Measurements from ENCODE around the gene LMTK3.
"Not testable (repeated sequence)": the region's sequence is repeated elsewhere in the genome, so short reads cannot be mapped to it uniquely, and the experiment has no call there.

The LMTK3 gene

DNA sequence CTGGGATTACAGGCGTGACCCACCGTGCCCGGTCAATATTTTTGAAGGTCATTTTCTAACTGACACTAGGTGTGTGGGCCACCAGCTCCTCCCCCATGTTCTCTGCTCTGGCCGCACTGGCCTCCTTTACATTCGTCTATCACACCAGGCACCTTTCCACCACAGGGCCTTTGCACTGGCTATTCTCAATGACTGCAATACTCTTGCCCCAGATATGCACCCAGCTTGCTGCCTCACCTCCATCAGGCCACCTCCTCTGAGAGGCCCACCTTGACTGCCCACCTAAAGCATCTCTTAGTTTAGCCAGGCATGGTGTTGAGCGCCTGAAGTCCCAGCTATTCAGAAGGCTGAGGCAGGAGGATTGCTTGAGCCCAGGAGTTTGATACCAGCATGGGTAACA, 30.2 kb upstream of the LMTK3 start:
- no peak for DNase-seq (ENCODE audit: low read depth in 2 of 2)

DNA sequence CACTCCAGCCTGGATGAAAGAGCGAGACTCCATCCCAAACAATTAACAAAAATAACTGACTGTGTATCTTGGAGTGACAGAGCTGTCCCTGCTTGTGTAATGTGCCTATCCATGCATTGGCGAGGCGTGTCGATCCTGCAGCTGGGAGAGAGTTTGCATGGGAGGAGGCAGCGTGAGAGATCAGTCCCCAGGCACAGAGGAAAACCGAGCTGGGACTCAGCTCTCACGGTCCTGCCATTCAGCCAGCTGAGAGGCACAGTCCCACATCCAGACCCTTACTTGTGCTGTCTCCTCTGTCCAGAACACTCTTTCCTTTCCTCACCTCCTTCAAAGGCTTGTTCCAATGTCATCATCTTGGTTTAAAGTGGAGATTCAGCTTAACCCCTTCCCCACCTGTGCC, 28.5 kb upstream of the LMTK3 start:
- no peak for DNase-seq (ENCODE audit: low read depth in 2 of 2)

DNA sequence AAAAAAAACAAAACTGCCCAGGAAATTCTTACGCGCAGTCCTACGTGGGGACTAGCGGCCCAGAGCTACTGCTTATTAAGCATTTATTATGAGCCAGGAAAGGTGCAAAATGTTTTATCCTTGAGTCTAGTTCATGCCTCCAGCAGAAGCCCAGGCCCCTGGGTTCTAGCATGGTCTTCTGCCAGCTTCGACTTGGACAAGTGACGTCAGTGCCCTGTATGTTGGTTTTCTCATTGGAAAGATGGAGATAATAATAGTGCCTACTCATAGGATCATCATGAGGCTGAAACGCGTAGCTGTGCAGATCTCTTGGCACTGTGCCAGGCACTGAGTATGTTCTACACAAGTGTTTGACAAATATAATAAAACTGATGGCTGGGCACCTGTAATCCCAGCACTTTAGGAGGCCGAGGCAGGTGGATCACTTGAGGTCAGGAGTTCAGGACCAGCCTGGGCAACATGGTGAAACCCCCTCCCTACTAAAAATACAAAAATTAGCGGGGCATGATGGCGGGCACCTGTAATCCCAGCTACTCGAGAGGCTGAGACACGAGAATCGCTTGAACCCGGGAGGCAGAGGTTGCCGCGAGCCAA, 28.0 kb upstream of the LMTK3 start:
- DNase-seq (ENCODE audit: low read depth in 2 of 2), result no peak

DNA sequence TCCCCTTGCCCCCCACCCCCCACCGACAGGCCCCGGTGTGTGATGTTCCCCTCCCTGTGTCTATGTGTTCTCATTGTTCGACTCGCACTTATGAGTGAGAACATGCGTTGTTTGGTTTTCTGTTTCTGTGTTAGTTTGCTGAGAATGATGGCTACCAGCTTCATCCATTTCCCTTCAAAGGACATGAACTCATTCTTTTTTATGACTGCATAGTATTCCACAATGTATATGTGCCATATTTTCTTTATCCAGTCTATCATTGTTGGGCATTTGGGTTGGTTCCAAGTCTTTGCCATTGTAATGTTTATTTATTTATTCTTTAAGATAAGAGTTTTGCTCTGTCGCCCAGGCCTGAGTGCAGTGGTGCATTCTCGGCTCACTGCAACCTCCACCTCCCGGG, 26.4 kb upstream of the LMTK3 start:
- DNase-seq (ENCODE audit: low read depth in 2 of 2), result not testable (repeated sequence)

DNA sequence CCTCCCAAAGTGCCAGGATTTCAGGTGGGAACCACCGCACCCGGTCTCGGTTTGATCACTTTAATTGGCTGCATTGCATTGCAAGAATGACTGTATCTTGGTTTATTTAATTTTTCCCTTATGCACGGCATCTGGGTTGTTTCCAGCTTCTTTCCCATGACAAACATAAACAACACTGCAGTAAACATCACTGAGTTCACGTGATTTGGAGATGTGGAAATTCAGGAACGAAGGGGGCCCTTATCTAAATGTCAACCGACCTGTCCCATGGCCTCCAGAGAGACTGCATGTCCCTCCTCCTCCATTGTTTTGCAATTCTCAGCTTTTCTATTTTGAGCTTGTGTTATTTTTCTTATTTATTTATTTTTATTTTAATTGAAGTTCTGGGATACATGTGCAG, 25.9 kb upstream of the LMTK3 start:
- DNase-seq (ENCODE audit: low read depth in 2 of 2), result no peak

DNA sequence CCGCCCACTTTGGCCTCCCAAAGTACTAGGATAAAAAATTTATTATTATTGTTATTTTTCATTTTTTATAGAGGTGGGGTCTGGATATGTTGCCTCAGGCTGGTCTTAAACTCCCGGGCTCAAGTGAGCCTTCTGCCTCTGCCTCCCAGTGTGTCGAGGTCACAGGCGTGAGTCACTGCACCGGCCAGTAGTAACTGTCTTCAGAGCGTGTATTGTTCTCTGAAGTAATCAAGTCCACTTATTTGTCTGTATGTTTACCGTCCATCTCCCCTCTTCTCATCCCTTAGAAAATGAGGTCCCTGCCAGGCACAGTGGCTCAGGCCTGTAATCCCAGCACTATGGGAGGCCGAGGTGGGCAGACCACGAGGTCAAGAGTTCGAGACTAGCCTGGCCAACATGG, 22.1 kb upstream of the LMTK3 start:
- DNase-seq (ENCODE audit: low read depth in 2 of 2), result no peak

DNA sequence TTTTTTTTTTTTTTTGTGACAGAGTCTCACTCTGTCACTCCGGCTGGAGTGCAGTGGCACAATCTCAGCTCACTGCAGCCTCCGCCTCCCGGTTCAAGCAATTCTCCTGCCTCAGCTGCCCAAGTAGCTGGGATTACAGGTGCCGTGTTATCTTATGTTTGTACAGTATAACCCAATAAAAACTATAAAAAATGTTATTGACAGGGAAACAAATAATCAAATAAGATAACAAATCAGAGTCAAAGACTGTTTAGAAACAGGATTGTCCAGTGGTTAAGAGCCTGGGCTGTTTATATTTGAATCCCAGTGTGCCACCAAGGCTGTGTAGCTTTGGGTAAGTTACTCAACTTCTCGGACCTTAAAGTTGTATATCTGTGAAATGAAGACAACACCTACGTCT, 19.1 kb upstream of the LMTK3 start:
- no peak for DNase-seq (ENCODE audit: low read depth in 2 of 2)

DNA sequence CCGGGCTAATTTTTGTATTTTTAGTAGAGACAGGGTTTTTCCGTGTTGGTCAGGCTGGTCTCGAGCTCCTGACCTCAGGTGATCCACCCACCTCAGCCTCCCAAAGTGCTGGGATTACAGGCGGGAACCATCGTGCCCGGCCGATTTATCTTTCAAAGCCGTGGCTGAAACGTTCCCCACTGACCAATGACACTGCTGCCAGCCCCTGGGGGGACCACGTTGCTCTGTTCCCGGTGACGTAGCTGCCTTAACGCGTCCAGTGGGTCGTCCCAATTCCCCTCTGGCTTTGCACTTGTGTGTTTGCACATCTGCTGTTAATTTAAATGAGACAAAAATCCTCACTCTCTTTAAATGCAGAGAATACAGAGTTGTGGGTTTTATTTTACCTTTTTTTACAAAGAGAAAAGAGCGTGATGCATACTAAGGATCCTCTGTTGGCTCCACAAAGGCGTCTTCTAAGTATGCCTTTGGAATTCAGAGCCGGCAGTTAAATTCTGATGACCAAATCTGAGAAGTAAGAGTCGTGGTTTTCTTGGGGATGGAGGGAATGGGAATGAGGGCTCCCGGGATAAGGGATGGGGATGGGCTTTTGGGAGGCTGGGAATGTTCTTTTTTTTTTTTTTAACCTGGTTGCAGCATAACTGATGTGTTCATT, 18.6 kb upstream of the LMTK3 start:
- DNase-seq (ENCODE audit: low read depth in 2 of 2), result no peak

DNA sequence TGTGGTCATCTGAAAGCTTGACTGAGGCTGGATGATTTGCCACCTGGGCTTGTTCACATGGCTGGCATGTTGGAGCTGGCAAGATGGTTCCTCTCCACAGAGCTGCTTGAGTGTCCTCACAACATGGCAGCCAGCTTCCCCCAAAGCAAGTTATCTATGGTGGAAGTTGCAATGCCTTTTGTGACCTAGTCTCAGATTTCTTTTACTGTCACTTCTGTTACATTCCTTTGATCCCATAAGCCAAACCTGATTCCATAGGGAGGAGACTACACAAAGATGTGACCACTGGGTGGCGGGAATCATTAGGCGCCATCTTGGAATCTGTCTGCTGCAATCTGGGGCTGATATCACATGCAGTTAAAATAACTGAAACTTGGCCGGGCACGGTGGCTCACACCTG, 17.5 kb upstream of the LMTK3 start:
- DNase-seq (ENCODE audit: low read depth in 2 of 2), result no peak

DNA sequence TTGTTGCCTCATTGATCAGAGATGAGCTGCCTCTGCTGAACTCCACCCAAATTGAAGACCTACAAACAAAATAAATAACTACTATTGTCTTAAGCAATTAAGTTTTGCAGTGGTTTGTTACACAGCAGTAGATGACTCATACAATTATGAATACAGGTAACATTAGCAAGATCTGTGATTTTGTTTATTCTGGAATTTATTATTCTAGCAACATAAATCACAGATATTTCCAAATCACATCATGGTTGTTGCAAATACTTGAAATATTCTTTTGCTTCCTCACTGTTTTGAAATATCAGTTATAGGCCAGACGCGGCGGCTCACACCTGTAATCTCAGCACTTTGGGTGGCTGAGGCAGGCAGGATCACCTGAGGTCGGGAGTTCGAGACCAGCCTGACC, 13.1 kb upstream of the LMTK3 start:
- no peak for DNase-seq (ENCODE audit: low read depth in 2 of 2)

DNA sequence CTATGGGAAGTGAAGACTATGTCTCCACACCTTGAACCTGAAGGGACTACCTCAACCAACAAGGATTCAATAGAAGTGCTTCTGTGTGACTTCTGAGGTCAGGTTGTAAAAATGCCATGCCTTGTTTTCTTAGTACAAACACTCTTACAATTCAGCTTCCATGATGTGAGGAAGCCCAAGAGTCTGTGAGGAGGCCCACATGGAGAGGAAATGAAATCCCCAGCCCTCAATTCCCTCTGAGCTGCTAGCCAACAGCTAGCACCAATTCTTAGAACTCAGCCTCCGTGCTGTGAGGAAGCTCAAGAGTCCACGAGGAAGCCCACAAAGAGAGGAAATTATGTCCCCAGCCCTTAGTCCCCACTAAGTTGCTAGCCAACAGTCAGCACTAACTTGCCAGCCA, 12.6 kb upstream of the LMTK3 start:
- DNase-seq (ENCODE audit: low read depth in 2 of 2), result no peak

DNA sequence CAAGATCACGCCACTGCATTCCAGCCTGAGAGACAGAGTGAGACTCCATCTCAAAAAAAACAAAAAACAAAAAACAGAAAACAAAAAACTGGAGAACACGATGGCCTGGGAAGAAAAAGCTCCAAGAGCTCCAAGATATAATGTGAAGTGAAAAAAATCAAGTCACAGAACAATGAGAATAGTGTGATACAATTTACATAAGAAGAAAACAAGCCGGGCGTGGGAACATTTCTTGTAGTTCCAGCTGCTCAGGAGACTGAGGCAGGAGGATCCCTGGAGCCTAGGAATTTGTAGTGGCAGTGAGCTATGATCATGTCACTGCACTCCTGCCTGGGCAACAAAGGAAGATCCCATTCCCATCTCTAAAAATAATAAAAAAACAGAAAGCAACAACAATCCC, 8.5 kb upstream of the LMTK3 start:
- no peak for DNase-seq (ENCODE audit: low read depth in 2 of 2)

DNA sequence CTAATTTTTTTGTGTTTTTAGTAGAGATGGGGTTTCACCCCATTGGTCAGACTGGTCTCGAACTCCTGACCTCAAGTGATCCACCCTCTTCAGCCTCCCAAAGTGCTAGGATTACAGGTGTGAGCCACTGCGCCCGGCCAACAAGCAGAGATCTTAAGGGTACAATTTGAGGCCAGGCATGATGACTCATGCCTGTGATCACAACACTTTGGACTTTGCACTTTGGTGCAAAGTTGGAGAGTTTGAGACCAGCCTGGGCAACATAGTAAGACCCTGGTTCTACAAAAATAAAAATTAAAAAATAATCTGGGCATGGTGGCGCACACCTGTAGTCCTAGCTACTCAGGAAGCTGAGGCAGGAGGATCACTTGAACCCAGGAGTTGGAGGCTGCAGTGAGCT, 7.8 kb upstream of the LMTK3 start:
- not testable (repeated sequence) for DNase-seq (ENCODE audit: low read depth in 2 of 2)

DNA sequence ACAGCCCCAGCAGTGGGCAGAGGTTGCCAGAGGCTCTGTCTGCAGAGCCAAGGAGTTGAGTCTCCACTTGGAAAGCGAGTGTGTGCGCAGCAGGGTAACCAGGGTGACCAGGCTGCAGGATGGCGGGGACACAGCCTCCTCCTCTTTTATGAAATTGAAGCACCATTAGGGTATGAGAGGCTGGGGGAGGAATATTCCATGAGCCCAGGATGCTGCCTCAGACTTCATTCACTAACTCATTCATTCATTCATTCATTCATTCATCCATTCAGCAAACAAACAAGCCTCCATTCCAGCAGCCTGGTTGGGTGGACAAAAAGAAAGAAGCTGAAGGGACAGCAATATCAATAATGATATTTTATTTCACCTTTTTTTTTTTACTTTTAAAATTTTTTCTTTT, 6.6 kb upstream of the LMTK3 start:
- DNase-seq (ENCODE audit: low read depth in 2 of 2), result no peak

DNA sequence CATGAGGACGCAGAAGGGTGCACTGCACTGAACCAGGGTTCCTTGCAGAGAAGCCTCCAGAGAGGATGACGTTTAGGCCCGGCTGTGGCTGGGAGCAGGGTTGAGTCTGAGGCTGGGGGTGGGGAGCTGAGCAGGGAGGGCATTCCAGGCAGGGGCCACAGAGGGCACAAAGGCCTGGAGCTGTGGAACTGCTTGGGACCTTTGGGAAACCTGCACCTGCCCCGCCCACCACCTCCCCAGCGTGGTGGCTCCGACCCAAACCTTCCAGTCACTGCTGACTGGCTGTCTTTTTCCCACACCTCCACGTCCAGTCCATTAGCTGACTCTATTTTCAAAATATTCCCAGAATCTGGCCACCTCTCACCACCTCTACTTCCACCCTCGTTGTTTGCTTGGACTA, 4.9 kb upstream of the LMTK3 start:
- no peak for DNase-seq (ENCODE audit: low read depth in 2 of 2)

DNA sequence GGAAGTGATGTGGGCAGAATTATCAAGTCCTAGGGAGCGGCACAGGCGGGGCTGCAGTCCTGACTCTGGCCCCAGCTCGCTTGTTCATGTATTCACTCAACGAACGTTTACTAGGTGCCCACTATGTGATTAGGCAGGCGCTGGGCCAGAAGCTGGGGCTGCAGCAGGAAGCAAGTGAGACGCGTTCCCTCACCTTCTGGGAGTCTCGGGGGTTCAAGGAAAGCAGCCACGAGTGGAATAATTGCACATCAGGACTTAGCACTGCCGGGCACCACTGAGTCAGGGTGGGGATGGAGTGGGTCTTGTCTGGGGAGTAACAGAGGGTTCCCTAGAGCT, 2.5 kb upstream of the LMTK3 start:
- no peak for DNase-seq (ENCODE audit: low read depth in 2 of 2)

DNA sequence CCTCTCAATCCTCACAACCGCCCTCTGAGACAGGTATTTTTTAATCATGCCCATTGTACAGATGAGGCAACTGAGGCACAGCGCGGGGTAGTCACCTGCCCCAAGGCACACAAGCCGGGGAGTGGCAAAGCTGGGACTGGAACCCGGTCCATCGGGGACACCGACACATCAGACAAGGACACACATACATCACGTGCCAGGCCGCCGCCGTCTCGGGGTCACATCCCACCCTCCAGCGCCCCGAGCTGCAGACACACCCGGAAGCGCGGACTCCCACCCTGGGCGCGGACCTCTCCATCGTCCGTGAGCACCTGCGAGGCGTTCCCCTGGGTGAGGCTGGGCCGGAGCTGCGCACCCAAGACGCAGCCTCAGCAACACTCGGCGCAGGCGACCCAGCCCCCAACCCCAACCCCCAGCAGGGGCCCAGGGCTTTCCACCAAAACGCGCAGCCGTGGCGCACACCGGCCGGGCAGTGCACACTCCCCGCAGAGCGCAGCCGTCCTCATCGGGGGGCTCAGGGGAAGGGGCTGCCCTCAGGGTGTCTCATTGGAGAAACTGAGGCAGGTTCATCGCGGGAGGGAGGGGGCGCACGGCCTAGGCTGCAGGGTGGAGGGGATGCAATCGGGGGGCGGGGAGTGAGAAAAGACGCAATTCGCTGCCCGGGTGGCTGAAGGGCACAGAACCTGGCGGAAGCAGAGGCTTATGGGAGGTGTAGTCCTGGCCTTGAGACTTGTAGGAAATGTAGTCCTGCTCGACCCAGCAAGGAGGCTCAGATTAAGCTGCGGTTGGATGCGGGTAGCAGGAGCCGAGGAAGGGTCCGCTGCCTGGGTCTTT, 1.9 kb upstream of the LMTK3 start:
- DNase-seq (ENCODE audit: low read depth in 2 of 2), result peak; percentile 54 to 66

DNA sequence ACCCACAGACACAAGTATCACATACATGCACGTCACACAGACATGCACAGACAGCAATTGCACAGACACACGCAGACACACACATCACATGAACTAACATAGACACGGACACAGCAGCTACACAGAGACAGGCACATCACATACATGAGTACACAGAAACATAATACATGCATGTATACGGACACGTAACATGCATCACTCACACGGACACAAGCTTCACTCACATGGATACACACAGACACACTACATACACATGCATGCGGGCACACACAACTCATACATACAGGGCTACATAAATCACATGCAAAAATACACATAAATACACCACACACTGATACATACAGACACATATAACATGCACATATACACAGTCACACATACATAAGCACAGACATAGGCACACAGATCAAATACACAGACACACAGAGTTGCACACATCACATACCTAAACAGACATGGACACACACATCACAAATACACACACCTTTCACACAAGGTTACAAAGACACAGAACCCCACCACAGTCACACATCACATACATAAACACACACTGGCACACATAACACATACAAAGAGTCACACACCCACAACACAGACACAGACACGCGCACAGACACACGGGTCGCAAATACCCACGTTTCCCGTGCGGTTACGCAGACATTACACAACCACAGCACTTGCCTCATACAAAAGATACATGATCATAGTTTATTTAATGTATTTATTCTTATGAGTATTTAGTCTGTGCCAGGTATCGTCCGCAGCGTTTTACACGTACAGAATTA, 1.1 kb upstream of the LMTK3 start:
- DNase-seq (ENCODE audit: low read depth in 2 of 2), result no peak

DNA sequence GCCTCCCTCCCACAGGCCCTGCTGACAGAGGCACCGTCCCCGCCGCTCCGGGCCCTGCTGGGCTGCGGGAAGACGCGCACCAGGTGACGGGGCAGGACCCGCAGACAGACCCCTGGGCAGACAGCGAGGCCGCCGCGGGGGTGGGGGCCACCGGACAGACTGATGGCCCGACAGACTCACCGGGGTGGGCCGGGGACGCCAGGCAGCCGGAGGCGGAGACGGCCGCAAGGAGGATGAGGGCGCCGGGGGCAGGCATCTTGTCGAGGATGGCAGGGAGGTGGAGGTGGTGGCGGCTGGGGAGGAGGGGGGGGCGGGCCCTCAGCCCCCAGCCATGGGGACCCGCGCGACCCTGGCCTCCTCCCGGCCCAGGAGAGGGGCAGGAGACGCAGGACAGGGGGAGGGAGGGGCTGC, 309 bp downstream of the LMTK3 start:
- DNase-seq (ENCODE audit: low read depth in 2 of 2), result no peak

DNA sequence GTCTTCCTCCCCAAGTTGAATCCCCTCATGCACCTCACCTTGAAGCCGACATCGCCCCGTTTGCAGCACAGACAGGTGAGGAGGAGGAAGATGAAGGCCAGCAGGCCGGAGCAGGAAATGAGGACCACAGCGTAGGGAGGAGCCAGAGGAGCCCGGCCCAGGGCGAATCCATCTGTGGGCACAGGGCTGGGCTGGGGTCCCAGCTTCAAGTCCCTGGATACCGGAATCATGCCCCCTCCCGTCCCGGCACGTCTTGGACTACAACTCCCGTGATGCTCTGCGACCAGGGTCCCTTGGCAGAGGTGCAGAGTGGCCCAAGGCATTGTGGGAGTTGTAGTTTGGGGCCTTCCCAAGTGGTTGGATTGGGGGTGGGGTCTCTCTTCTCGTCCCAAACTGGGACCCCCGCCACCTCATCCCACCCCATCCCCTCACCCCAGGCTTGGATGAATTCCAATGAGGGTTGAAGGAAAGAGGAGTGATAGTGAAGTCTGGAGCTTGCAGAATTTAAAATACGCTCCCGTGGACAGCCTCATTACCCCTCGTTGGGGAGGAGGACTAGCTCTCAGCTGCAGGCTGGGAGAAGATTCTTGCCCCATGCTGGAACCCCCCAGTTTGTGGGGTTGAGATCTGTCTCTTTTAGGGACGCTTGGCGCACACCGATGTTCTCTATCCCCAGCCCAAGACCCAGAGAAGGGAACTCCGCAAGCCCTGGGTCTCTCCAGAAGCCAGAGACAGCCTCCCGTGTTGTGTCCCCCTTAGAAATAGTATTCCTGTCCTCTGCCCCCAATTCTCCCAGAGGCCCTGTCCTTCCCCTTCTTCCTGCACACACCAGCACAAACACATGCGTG, 990 bp downstream of the LMTK3 start:
- peak; percentile 59 to 65 for DNase-seq (ENCODE audit: low read depth in 2 of 2)

DNA sequence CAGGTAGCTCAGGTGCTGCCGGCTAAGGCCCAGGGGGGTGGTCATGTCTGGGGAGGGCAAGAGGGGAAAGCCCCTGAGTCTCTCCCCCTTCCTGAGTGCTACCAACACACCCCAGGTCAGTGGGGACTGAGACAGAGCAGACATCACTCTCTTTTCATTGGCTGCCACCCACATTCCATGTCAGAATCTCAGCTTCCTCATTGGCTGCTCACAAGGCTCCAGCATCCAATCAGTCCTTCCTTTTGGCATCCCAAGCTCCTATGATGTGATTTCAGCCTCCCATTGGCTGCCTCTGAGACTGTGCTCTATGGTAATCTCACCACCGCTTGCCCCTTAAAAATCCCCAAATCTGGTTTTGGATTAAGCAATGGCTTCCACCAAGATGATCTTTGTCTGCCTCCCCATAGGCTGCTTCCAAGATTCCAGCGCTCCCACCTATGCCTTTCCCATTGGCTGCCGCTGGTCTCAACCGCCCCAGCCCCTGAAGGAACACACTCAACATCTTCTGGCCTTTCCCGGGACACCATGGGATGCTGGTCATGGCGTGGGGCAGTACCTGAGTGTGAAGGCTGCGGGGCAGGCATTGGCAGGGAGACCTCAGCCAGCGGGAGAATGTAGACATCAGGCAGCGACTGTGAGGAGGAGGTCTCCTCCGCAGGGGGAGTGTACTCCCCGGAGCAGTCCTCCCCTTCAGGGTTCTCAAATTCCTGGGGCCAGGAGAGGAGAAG, 2.0 kb downstream of the LMTK3 start:
- no peak for DNase-seq (ENCODE audit: low read depth in 2 of 2)
